AG09319 (cell line): ENCODE results near the gene RASSF5.

Experiments used
- DNase-seq: peaks from one replicate; pipeline ENCODE4 v3.0.0-alpha.2; 2010; ENCODE audit warnings: low read depth; ENCODE audit errors: extremely low read depth
- TF ChIP-seq, protein P1 (sequence below): IDR thresholded peaks from 2 replicates; pipeline ENCODE4 v1.5.1; 2011; ENCODE audit warnings: low read depth, mild to moderate bottlenecking, inconsistent platforms, low read length, moderate library complexity

Gene RASSF5

DNA sequence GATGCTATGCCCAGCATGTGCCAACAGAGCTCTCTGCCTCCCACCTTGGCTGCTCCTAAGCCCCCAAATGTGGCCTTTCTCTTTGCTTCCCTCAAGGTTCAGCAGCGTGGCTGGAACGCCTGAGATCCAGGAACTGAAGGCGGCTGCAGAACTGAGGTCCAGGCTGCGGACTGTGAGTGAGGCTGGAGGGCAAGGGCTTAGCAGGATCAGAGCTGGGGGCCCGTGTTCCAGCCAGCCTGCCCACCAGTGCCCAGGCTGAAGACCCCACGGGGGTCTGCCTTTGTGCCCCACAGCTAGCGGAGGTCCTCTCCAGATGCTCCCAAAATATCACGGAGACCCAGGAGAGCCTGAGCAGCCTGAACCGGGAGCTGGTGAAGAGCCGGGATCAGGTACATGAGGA lies 22.4 kb upstream of the RASSF5 start:
- no peak for DNase-seq

GRCh38 chr1:206486995-206487788 lies 20.1 kb upstream of the RASSF5 start:
- no peak for DNase-seq
- TF ChIP-seq, protein P1, sequence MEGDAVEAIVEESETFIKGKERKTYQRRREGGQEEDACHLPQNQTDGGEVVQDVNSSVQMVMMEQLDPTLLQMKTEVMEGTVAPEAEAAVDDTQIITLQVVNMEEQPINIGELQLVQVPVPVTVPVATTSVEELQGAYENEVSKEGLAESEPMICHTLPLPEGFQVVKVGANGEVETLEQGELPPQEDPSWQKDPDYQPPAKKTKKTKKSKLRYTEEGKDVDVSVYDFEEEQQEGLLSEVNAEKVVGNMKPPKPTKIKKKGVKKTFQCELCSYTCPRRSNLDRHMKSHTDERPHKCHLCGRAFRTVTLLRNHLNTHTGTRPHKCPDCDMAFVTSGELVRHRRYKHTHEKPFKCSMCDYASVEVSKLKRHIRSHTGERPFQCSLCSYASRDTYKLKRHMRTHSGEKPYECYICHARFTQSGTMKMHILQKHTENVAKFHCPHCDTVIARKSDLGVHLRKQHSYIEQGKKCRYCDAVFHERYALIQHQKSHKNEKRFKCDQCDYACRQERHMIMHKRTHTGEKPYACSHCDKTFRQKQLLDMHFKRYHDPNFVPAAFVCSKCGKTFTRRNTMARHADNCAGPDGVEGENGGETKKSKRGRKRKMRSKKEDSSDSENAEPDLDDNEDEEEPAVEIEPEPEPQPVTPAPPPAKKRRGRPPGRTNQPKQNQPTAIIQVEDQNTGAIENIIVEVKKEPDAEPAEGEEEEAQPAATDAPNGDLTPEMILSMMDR = no peak

More for the DNA sequence above, 22.4 kb upstream of the RASSF5 start:
- TF ChIP-seq, protein P1 = no peak

GRCh38 chr1:206487970-206488369 lies 19.4 kb upstream of the RASSF5 start:
- TF ChIP-seq, protein P1 = no peak
- DNase-seq = no peak

GRCh38 chr1:206488466-206488865 lies 18.9 kb upstream of the RASSF5 start:
- TF ChIP-seq, protein P1 = no peak
- DNase-seq = no peak

- TF ChIP-seq, protein P1 = peak; percentile 99
Observed at GRCh38 chr1:206489980-206490770, 17.2 kb upstream of the RASSF5 start.

DNA sequence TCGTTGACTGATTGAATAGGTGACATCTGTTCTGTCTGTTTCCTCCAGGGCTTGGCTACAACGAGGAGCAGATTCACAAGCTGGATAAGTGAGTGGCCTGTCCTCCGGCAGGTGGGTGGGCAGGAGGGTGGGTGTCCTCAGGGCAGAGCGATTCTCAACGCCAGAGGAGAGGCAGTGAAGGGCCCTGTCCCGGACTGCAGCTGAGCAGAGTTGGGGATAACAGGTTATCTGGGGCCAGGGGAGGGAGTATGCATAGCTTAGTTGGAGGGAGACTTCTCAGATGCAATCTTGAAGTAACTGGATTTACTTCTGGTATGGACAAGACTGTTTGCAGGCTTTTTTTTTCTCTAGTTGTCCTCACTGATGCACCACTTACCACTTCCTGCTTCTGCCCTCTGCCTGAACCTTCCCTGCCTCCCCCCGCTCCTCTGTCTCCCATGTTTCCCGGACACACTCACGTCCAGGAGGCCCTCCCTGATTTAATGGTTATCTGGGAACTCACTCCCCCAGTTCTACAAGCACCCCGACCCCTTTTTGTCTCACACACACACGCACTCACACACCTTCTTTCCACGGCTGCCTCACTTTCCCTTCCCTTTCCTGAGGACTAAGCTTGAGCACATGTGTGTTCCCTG lies 16.4 kb upstream of the RASSF5 start:
- no peak for DNase-seq
- TF ChIP-seq, protein P1 = no peak

More at GRCh38 chr1:206489980-206490770, 17.2 kb upstream of the RASSF5 start:
- peak; percentile 39 for DNase-seq
